Measurements from ENCODE around the gene AGT.

Gene AGT

GRCh38 chr1:230754796-230755195 lies 40.9 kb upstream of the AGT start:
- TF ChIP-seq, protein P1, sequence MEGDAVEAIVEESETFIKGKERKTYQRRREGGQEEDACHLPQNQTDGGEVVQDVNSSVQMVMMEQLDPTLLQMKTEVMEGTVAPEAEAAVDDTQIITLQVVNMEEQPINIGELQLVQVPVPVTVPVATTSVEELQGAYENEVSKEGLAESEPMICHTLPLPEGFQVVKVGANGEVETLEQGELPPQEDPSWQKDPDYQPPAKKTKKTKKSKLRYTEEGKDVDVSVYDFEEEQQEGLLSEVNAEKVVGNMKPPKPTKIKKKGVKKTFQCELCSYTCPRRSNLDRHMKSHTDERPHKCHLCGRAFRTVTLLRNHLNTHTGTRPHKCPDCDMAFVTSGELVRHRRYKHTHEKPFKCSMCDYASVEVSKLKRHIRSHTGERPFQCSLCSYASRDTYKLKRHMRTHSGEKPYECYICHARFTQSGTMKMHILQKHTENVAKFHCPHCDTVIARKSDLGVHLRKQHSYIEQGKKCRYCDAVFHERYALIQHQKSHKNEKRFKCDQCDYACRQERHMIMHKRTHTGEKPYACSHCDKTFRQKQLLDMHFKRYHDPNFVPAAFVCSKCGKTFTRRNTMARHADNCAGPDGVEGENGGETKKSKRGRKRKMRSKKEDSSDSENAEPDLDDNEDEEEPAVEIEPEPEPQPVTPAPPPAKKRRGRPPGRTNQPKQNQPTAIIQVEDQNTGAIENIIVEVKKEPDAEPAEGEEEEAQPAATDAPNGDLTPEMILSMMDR (IDR thresholded peaks at IDR 0.05; ENCODE audit: borderline replicate concordance, insufficient read depth, low read depth, low read length): no peak
- no peak overlapping the region for H3K4me3 ChIP-seq (ENCODE audit: low read depth, low read length)

- TF ChIP-seq, protein P1 (IDR thresholded peaks at IDR 0.05; ENCODE audit: borderline replicate concordance, insufficient read depth, low read depth, low read length): no peak
- no peak overlapping the region for H3K4me3 ChIP-seq (ENCODE audit: low read depth, low read length)
Observed at GRCh38 chr1:230753586-230754251, 39.8 kb upstream of the AGT start.

DNA sequence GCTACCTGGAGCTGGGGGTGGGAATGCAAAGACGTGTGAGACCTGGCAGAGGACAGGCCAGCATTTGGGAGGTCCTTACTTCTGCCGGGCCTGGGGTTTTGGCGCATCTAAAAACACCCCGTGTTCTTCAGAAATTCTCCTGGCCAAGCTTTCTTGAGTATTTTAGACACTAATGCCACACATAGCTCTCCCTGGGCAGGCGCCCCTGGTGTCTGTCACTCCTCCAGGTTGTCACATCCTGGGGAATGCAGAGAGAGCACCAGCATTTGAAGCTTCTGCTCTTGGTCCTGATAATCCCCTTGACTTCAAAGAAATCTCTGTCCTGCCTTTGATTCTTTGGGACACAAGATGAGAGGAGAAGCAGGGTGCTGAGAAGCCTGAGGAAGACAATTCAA lies 39.3 kb upstream of the AGT start:
- H3K4me3 ChIP-seq (ENCODE audit: low read depth, low read length): no peak overlapping the region

GRCh38 chr1:230752407-230752806 lies 38.5 kb upstream of the AGT start:
- TF ChIP-seq, protein P1 (IDR thresholded peaks at IDR 0.05; ENCODE audit: borderline replicate concordance, insufficient read depth, low read depth, low read length): no peak
- no peak overlapping the region for H3K4me3 ChIP-seq (ENCODE audit: low read depth, low read length)

More for the DNA sequence above, 39.3 kb upstream of the AGT start:
- TF ChIP-seq, protein P1 (IDR thresholded peaks at IDR 0.05; ENCODE audit: borderline replicate concordance, insufficient read depth, low read depth, low read length): no peak

DNA sequence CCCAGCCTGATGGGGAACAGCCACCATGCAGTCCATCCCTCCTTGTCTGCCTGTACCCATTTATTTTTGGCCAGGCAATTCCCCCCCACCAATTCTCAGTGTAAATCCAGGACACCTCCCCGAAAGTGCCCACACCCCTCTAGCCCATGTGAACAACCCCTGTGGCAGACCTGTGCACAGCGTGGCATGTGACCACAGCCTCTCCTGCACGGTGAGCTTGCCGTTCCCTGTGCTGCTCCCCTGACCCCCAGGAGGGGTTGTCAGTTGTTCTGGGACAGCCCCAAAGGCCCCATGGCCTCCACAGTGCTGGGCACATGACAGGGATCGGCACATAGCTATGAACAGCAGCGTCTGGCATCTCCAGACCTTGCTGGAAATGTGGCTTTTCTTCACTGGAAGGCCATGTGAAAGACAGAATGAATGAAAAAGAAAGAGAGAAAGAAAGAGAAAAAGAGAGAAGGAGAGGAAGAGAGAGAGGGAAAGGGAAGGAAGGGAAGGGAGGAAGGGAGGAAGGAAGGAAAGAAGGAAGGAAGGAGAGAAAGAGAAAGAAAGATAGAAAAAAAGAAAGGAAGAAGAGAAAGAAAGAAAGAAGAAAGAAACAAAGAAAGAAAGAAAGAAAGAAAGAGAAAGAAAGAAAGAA lies 37.2 kb upstream of the AGT start:
- no peak overlapping the region for H3K4me3 ChIP-seq (ENCODE audit: low read depth, low read length)
- TF ChIP-seq, protein P1 (IDR thresholded peaks at IDR 0.05; ENCODE audit: borderline replicate concordance, insufficient read depth, low read depth, low read length): no peak

- TF ChIP-seq, protein P1 (IDR thresholded peaks at IDR 0.05; ENCODE audit: borderline replicate concordance, insufficient read depth, low read depth, low read length): no peak
Observed at GRCh38 chr1:230750576-230750975, 36.7 kb upstream of the AGT start.

GRCh38 chr1:230749635-230750034 lies 35.7 kb upstream of the AGT start:
- TF ChIP-seq, protein P1 (IDR thresholded peaks at IDR 0.05; ENCODE audit: borderline replicate concordance, insufficient read depth, low read depth, low read length): no peak
- H3K4me3 ChIP-seq (ENCODE audit: low read depth, low read length): no peak overlapping the region

More at GRCh38 chr1:230750576-230750975, 36.7 kb upstream of the AGT start:
- H3K4me3 ChIP-seq (ENCODE audit: low read depth, low read length): no peak overlapping the region

All from GM12875 (cell line).